Measurements from ENCODE around the gene MACROD1. TPM values are rescaled to one million over a fixed set of nuclear protein-coding genes. Genes with fewer than 3 reads are reported as not detected.
A peak's percentile ranks its signal among the peaks of the same experiment; 100 is the strongest.

MACROD1 gene
- total RNA-seq, 1 donor from 2014 or later, result 8.9 TPM

DNA sequence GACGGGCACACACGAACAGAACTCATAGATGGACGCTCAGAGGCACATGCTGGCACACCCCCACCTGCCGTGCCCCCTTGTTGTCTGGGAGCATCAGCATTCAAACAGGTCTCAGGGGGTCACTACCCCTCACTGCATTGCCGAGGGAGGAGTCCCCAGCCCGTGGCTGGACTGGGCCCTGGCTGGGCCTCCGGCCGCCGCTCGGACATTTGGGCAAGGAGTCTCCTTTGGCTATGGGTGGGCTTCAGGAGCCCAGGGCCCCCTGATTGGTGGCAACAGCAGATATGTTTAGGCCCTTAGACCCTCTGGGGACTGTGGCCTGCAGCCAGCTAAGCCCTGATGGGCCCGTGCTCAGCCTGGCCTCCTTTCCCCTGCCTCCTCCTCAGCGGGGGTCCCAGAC, 88.3 kb downstream of the MACROD1 start:
- no peak for DNase-seq (ENCODE audit: low spot score)

- no peak for DNase-seq (ENCODE audit: low spot score)
These were observed 89.2 kb downstream of the MACROD1 start for GRCh38 chr11:64076758-64077157.

DNA sequence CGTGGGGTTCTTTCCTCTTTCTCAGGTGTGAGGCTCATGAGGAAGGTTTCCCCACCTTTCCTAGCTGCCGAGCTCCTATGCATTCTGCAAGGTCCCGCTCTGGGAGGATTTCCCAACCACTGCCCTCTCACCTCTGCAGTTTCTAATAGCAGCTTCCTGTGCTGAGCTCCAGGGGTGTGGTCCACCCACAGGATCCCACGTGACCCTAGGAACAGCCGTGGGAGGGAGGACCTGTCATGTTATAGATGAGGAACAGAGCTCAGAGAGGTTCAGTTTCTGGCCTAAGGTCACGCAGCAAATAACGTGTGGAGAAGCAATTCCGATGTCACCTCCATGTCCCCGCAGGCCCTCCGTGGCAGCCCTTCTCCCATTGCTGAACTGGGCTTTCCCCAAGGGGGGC, 91.7 kb downstream of the MACROD1 start:
- no peak for DNase-seq (ENCODE audit: low spot score)

- DNase-seq (ENCODE audit: low spot score), result no peak
These were observed 92.4 kb downstream of the MACROD1 start for GRCh38 chr11:64073542-64073941.

DNA sequence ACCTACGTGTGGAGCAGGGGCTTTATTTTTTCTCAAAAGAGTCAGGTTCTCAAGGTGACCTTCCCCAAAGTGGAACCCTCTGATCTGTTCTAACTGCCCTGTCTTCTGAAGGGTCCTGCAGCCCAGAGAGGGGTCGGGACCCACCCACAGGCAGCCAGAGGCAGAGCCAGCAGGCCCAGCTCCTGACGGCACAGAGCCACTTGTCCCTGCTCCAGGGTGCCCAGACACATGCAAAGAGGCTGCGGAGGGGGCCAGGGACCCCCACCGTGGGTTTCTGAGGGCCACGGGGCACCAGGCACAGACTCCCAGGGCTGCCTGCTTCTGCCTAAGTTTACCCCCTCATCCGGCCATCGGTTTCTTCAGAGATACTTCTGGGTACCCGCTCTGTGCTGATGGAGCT, 93.0 kb downstream of the MACROD1 start:
- DNase-seq (ENCODE audit: low spot score), result no peak

DNA sequence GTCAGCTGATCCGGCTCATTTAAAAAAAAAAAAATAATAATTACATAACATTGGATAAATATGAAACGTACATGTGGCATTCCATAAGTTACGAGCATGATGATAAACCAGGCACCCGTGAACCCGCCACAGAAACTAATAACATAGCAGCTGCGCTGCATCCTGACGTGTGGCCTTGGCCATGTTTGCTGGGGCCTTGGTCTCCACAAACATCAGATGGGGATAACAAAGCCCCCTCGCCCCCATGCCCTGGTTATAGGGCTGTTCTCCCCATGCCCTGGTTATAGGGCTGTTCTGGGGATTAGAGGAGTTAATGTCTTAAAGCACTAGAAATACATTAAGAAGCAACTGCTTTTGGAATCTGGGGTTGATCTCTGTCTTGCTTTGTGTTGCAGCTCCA, 93.5 kb downstream of the MACROD1 start:
- DNase-seq (ENCODE audit: low spot score), result no peak

GRCh38 chr11:64071849-64072248, 94.1 kb downstream of the MACROD1 start:
- DNase-seq (ENCODE audit: low spot score), result no peak

DNA sequence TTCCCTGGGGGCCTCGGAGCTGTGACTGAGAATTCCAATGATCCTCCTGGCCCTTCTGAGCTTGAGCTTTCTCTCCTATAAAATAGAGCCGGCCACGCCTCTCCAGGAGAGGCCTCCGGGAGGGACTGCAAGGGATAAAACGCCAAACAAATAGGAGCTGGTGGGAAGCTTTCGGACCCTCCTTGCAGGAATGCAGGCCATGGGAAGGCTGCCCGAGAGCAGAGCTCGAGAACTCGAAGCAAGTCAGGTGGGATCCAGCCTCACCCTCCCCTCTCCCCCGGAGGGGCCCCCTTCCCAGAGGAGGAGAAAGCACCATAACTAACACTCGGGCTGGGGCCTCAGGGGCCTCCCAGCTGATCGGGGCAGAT, 95.6 kb downstream of the MACROD1 start:
- DNase-seq (ENCODE audit: low spot score), result peak; percentile 84

- no peak for DNase-seq (ENCODE audit: low spot score)
These were observed 96.3 kb downstream of the MACROD1 start for GRCh38 chr11:64069401-64070313.

GRCh38 chr11:64068705-64069400, 97.1 kb downstream of the MACROD1 start:
- DNase-seq (ENCODE audit: low spot score), result no peak

DNA sequence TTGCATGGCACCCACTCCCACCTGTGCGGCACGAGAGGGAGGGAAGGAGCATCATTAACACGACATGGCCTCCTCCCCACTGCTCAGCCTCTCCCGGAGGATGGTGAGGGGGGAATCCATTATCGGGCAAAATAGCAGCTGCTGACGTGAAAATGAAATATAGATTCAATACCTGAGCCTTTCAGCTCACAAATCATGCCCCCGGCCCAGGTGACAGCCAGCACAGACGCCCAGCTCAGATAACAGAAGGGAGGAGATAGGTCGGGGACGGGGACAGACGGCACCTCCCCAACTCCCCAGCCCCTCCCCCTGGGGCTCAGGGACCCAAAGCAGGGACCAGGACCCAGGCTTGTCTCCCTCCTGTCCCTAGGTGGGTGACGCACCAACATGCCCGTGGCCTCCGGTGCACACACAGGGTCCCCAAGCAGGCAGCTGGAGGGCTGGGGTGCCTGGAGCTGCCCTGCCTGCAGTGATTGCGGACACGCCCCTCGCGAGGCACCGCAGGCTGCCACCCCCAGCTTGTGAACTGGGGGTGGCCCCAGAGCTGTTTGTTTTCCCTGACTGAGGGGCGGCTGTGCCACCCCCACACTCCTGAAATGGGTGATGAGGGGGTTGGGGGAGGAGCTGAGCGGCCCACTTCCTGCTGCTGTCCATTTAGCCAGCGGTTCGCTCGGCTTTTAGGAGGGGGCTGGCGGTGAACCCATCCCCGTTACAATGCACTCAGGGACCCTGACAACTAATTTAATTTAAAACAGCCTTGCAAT, 98.5 kb downstream of the MACROD1 start:
- DNase-seq (ENCODE audit: low spot score), result no peak

- no peak for DNase-seq (ENCODE audit: low spot score)
These were observed 100.2 kb downstream of the MACROD1 start for GRCh38 chr11:64065712-64066111.

GRCh38 chr11:64065141-64065465, 100.8 kb downstream of the MACROD1 start:
- no peak for DNase-seq (ENCODE audit: low spot score)

DNA sequence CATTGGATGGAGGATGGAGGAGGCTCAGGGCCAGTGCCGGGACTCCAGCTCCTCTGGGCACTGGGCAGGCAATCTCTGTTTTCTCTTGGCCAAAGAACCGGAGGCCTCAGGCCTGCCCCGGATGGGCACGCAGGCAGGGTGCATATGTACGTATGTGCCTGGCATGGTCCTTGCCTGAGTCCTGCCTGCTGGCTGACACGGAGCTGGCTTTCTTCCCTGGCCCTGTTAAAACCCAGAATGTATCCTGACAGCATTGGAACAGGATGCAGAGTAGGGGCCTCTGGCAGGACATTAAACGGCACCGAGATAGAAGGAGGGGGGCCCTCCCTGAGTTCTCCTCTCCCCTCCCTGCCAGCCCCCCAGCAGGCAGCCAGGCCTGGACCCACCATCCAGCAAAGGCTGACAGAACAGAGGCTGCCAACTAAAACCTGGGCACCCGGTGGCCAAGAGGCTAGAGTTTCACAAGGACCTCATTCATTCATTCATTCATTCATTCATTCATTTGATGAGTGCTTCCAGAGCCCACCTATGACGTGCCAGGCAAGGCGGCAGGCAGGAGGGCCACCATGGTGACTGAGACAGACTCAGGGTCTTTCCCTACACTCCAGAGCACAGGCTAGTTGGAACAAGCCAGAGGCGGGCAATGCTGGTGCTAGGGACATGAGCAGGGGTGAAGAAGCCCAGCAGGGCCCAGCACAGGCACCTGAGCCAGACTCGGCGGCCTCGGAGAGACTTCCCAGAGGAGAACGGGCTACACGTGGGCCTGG, 101.4 kb downstream of the MACROD1 start:
- peak; percentile 47 for DNase-seq (ENCODE audit: low spot score)

GRCh38 chr11:64063777-64064176, 102.1 kb downstream of the MACROD1 start:
- no peak for DNase-seq (ENCODE audit: low spot score)

DNA sequence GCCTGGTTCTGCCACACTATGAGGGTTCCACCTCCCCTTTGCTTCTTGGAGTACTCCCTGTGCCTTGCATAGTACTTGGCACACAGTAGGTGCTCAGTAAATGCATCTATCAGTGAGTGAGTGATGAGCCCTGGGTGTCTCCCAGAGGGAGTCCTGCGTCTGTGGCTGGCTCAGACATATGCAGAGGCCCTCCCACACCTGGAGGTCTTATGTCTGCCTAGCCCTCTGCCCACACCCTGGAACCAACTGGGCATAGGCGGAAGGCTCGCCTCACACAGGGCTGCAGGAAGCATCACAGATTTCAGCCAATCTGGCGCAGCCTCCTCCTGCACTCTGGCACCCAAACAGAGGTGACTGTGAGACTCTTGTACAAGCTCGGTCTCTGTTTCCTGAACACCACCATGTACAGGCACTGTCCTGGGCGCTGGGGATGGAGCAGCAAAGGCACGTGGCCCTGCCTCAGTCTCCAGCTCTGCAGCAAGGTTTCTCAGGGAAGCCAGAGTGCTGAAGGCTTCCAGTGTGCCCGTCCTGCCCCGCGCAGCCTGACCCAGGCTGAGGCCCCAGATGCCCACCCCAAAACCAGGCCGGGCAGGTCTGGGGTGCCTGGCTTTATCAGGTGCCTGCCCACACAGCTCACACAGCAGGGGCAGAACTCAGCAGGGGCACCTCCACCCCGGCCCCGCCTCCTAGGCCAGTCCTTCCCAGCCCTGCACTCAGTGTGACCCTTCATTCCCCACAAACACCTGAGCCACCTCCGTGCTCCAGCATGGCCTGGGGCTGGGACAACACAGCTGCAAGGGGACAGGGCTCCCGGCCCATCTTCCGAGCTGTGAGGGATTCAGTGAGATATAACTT, 103.5 kb downstream of the MACROD1 start:
- DNase-seq (ENCODE audit: low spot score), result no peak

- peak; percentile 50 for DNase-seq (ENCODE audit: low spot score)
These were observed 105.0 kb downstream of the MACROD1 start for GRCh38 chr11:64060861-64061444.

DNA sequence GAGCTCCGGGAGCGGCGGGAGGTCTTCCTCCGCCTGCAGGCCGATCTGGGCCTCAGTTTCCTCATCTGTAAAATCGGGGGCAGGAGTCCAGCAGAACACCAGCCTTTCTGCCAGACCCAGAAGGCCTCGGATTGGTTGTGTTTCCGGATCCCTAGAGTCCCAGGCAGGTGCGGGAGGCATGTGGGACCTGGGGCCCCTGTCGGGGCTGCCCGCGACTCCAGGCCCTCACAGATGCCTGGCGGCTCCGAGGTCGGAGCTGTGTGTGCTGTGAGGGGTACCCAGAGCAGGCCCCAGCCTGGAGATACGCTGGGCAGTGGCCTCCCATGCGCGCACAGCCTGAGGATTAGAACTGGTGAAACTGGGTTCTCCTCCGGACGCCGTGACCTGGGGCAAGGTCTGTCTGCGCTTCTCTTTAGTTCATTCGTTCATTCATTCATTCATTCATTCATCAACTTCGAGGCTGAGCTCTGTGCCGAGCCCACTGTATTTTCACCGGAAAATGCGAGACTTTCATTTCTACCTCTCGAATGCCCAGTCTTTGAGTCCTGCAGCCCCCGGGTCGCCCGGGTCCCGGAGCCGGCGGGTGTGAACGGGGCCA, 105.6 kb downstream of the MACROD1 start:
- no peak for DNase-seq (ENCODE audit: low spot score)

- DNase-seq (ENCODE audit: low spot score), result no peak
These were observed 106.4 kb downstream of the MACROD1 start for GRCh38 chr11:64059339-64060140.
